H9 (cell line): ENCODE measurements around the gene MED10. TPM values are rescaled to one million over a fixed set of nuclear protein-coding genes. Genes with fewer than 3 reads are reported as not detected.

Source experiments
- DNase-seq: peaks from one replicate; pipeline ENCODE4 v3.0.0-alpha.2; 2017
- H2AFZ ChIP-seq: one replicate; pipeline ENCODE4 v1.6.1; 2013; ENCODE audit warnings: mild to moderate bottlenecking, low read length, control low read depth, moderate library complexity
- H2AK5ac ChIP-seq: 2 replicates; pipeline ENCODE4 v1.6.1; 2013; ENCODE audit warnings: low read length, control low read depth, mixed read lengths; ENCODE audit not compliant: insufficient read length
- H2BK120ac ChIP-seq: one replicate; pipeline ENCODE4 v1.6.1; 2013; ENCODE audit warnings: low read depth, mild to moderate bottlenecking, low read length, control low read depth, inconsistent platforms; ENCODE audit not compliant: poor library complexity, severe bottlenecking
- H2BK12ac ChIP-seq: 2 replicates; pipeline ENCODE4 v1.6.1; 2013; ENCODE audit warnings: low read length, control low read depth, mixed read lengths, low read depth; ENCODE audit not compliant: insufficient read length
- H2BK15ac ChIP-seq: 2 replicates; pipeline ENCODE4 v1.6.1; 2013; ENCODE audit warnings: low read depth, low read length, control low read depth
- H2BK20ac ChIP-seq: one replicate; pipeline ENCODE4 v1.6.1; 2013; ENCODE audit warnings: low read depth, mild to moderate bottlenecking, low read length, control low read depth, inconsistent platforms; ENCODE audit not compliant: poor library complexity, severe bottlenecking
- H2BK5ac ChIP-seq: 2 replicates; pipeline ENCODE4 v1.6.1; 2013; ENCODE audit warnings: low read length, control low read depth, mixed read lengths; ENCODE audit not compliant: insufficient read length
- H3K14ac ChIP-seq: 2 replicates; pipeline ENCODE4 v1.6.1; 2013; ENCODE audit warnings: low read length, control low read depth; ENCODE audit not compliant: insufficient read depth
- H3K18ac ChIP-seq: 2 replicates; pipeline ENCODE4 v1.6.1; 2013; ENCODE audit warnings: low read depth, mild to moderate bottlenecking, mixed read lengths, low read length, control low read depth; ENCODE audit not compliant: insufficient read length
- H3K23ac ChIP-seq: 2 replicates; pipeline ENCODE4 v1.6.1; 2013; ENCODE audit warnings: low read length, control low read depth, mixed read lengths, low read depth; ENCODE audit not compliant: insufficient read length
- H3K23me2 ChIP-seq: 2 replicates; pipeline ENCODE4 v1.6.1; 2013; ENCODE audit warnings: low read depth, mild to moderate bottlenecking, mixed read lengths, low read length, control low read depth; ENCODE audit not compliant: insufficient read length, poor library complexity, severe bottlenecking
- H3K27ac ChIP-seq: 2 replicates; pipeline ENCODE4 v1.5.1; 2013; ENCODE audit warnings: low read length, control low read depth, mixed read lengths, low read depth; ENCODE audit not compliant: insufficient read length
- H3K27me3 ChIP-seq: 2 replicates; pipeline ENCODE4 v1.6.1; 2013; ENCODE audit warnings: low read length, control low read depth, inconsistent platforms; ENCODE audit not compliant: insufficient read depth
- H3K4ac ChIP-seq: 2 replicates; pipeline ENCODE4 v1.6.1; 2013; ENCODE audit warnings: low read depth, mild to moderate bottlenecking, control low read depth, inconsistent platforms, low read length, moderate library complexity
- H3K4me1 ChIP-seq: 2 replicates; pipeline ENCODE4 v1.6.1; 2013; ENCODE audit warnings: low read length, control low read depth, inconsistent platforms; ENCODE audit not compliant: insufficient read depth
- H3K4me2 ChIP-seq: 2 replicates; pipeline ENCODE4 v1.6.1; 2013; ENCODE audit warnings: low read length, control low read depth, mixed read lengths; ENCODE audit not compliant: insufficient read length, insufficient read depth
- H3K56ac ChIP-seq: 2 replicates; pipeline ENCODE4 v1.6.1; 2013; ENCODE audit warnings: low read depth, mild to moderate bottlenecking, mixed read lengths, low read length, control low read depth; ENCODE audit not compliant: insufficient read length
- H3K79me1 ChIP-seq: 2 replicates; pipeline ENCODE4 v1.6.1; 2013; ENCODE audit warnings: low read depth, mild to moderate bottlenecking, moderate library complexity, low read length, control low read depth, inconsistent platforms; ENCODE audit not compliant: insufficient read depth, poor library complexity, severe bottlenecking
- H3K79me2 ChIP-seq: 2 replicates; pipeline ENCODE4 v1.6.1; 2013; ENCODE audit warnings: low read length, control low read depth, inconsistent platforms; ENCODE audit not compliant: insufficient read depth
- H3K9ac ChIP-seq: 2 replicates; pipeline ENCODE4 v1.6.1; 2013; ENCODE audit warnings: low read length, control low read depth, mixed read lengths; ENCODE audit not compliant: insufficient read length; ENCODE audit errors: extremely low read depth
- H3K9me3 ChIP-seq: one replicate; pipeline ENCODE4 v1.6.1; 2013; ENCODE audit warnings: low read depth, low read length, inconsistent platforms; ENCODE audit not compliant: control insufficient read depth
- H3T11ph ChIP-seq: one replicate; pipeline ENCODE4 v1.6.1; 2013; ENCODE audit warnings: mild to moderate bottlenecking, low read length, control low read depth, inconsistent platforms
- H4K20me1 ChIP-seq: one replicate; pipeline ENCODE4 v1.6.1; 2013; ENCODE audit not compliant: control insufficient read depth, insufficient read length, insufficient read depth
- H4K5ac ChIP-seq: 2 replicates; pipeline ENCODE4 v1.6.1; 2013; ENCODE audit warnings: low read depth, mild to moderate bottlenecking, mixed read lengths, low read length, control low read depth; ENCODE audit not compliant: insufficient read length
- H4K8ac ChIP-seq: replicated peaks from 2 replicates; pipeline ENCODE4 v1.6.1; 2013; ENCODE audit warnings: low read length, control low read depth, mixed read lengths, low read depth; ENCODE audit not compliant: insufficient read length
- H4K91ac ChIP-seq: 2 replicates; pipeline ENCODE4 v1.6.1; 2013; ENCODE audit warnings: low read depth, mild to moderate bottlenecking, moderate library complexity, mixed read lengths, low read length, control low read depth; ENCODE audit not compliant: insufficient read length
- H3K27ac Mint-ChIP-seq, 3 experiments: 2 replicates in 2 of 3; 3 replicates in 1 of 3; pipeline ENCODE4 v1.8.0; 2020 to 2021; ENCODE audit warnings: mixed read lengths in 3 of 3, mild to moderate bottlenecking in 1 of 3, moderate library complexity in 1 of 3
- H3K27me3 Mint-ChIP-seq: 2 replicates; pipeline ENCODE4 v1.8.0; 2021; ENCODE audit warnings: low read depth, mild to moderate bottlenecking, moderate library complexity, mixed read lengths
- H3K36me3 Mint-ChIP-seq, 3 experiments: 2 replicates in 2 of 3; 3 replicates in 1 of 3; pipeline ENCODE4 v1.8.0; 2020 to 2021; ENCODE audit warnings: low read depth in 3 of 3, mixed read lengths in 3 of 3; ENCODE audit not compliant: insufficient read depth in 1 of 3
- H3K4me1 Mint-ChIP-seq, 2 experiments: 2 replicates each; pipeline ENCODE4 v1.8.0; 2020; ENCODE audit warnings: mixed read lengths in 2 of 2
- H3K4me3 Mint-ChIP-seq, 2 experiments: 2 replicates in 1 of 2; 3 replicates in 1 of 2; pipeline ENCODE4 v1.8.0; 2020 to 2021; ENCODE audit warnings: mild to moderate bottlenecking in 2 of 2, mixed read lengths in 2 of 2, moderate library complexity in 1 of 2
- H3K9me3 Mint-ChIP-seq, 2 experiments: 2 replicates in 1 of 2; 3 replicates in 1 of 2; pipeline ENCODE4 v1.8.0; 2020; ENCODE audit warnings: mild to moderate bottlenecking in 2 of 2, mixed read lengths in 2 of 2, moderate library complexity in 1 of 2
- CTCF ChIP-seq: fragments of 200-600 bp; sonication (generic); conservative IDR thresholded peaks from 3 replicates; pipeline ENCODE4 v1.8.0; 2021; ENCODE audit warnings: antibody characterized with exemption, mild to moderate bottlenecking
- WGBS: extraction: QIAGEN DNeasy Blood & Tissue Kit; methylation state at CpG from one replicate; pipeline ENCODE4 v1.1.7; 2013; ENCODE audit warnings: missing lambda C conversion rate, low lambda C conversion rate, mixed read lengths; ENCODE audit not compliant: insufficient read length; ENCODE audit errors: extremely low coverage; 5-methylcytosine and 5-hydroxymethylcytosine counted together
- total RNA-seq: library from RNA; stranded (reverse); gene quantifications from 2 replicates; pipeline ENCODE4 v1.2.1, GENCODE V29; 2021

MED10 gene
- total RNA-seq, 1 experiment from 2014 or later, result 35.3 TPM

GRCh38 chr5:6418679-6419276, 40.4 kb upstream of the MED10 start:
- Histone ChIP-seq H3K14ac (no peak overlapping the region), H2AK5ac (no peak overlapping the region), H3K23ac (no peak overlapping the region), H2BK12ac (no peak overlapping the region), H4K8ac (no peak overlapping the region), H3K27me3 (no peaks in the 10 kb centered on the region), H4K91ac (no peak overlapping the region), H3T11ph (no peak overlapping the region), H3K56ac (no peak overlapping the region), H2BK5ac (no peak overlapping the region), H3K9ac (no peak overlapping the region), H3K18ac (no peak overlapping the region), H3K79me2 (no peaks in the 10 kb centered on the region), H2BK15ac (no peak overlapping the region), H3K23me2 (no peaks in the 10 kb centered on the region), H2BK120ac (no peak overlapping the region), H3K4me2 (no peak overlapping the region), H2BK20ac (no peak overlapping the region), H2AFZ (no peak overlapping the region), H4K5ac (no peak overlapping the region), H3K4ac (no peak overlapping the region), H3K27ac (no peak overlapping the region), H3K79me1 (no peaks in the 10 kb centered on the region), H4K20me1 (no peaks in the 10 kb centered on the region), H3K9me3 (no peaks in the 10 kb centered on the region), H3K4me1 (no peaks in the 10 kb centered on the region)
- no peaks in the 10 kb centered on the region; a peak in 1 of 7 replicates for H3K36me3 Mint-ChIP-seq
- DNase-seq, result no peak
- peaks cover 10 to 12% of the 10 kb centered on the region in 2 experiments for H3K9me3 Mint-ChIP-seq
- no peaks in the 10 kb centered on the region for H3K4me1 Mint-ChIP-seq
- H3K27ac Mint-ChIP-seq, result no peak overlapping the region
- H3K4me3 Mint-ChIP-seq, result no peak overlapping the region
- TF ChIP-seq CTCF, result no peak
- WGBS, result no CpG with 5 or more reads among the region's 3 CpGs
- peaks cover 36% of the 10 kb centered on the region for H3K27me3 Mint-ChIP-seq
